MM.1S (cell line): Measurements from ENCODE around the gene POU1F1.

Experiments
- DNase-seq: peaks from one replicate; pipeline ENCODE4 v3.0.0-alpha.2; 2015
- H2AFZ ChIP-seq: fragments of 300-600 bp; sonication (generic); 2 replicates; pipeline ENCODE4 v1.6.0; 2016; ENCODE audit warnings: antibody characterized with exemption, low read length
- H3F3A ChIP-seq: fragments of 300-600 bp; sonication (generic); 2 replicates; pipeline ENCODE4 v1.6.1; 2016; ENCODE audit warnings: mild to moderate bottlenecking, antibody characterized with exemption, low read length, moderate library complexity, mixed read lengths; ENCODE audit not compliant: insufficient read depth
- H3K27ac ChIP-seq: fragments of 300-600 bp; sonication (generic); 2 replicates; pipeline ENCODE4 v1.5.1; 2016; ENCODE audit warnings: mild to moderate bottlenecking, low read length
- H3K27me3 ChIP-seq: fragments of 300-600 bp; sonication (generic); replicated peaks from 2 replicates; pipeline ENCODE4 v1.6.0; 2016; ENCODE audit warnings: low read length; ENCODE audit not compliant: insufficient read depth
- H3K36me3 ChIP-seq: fragments of 300-600 bp; sonication (generic); replicated peaks from 2 replicates; pipeline ENCODE4 v1.6.1; 2016; ENCODE audit warnings: mild to moderate bottlenecking, low read length, mixed read lengths; ENCODE audit not compliant: insufficient read depth
- H3K4me1 ChIP-seq: fragments of 300-600 bp; sonication (generic); 2 replicates; pipeline ENCODE4 v1.6.1; 2016; ENCODE audit warnings: low read length, mixed read lengths
- H3K4me2 ChIP-seq: fragments of 300-600 bp; sonication (generic); 2 replicates; pipeline ENCODE4 v1.6.0; 2016; ENCODE audit warnings: low read depth, low read length
- H3K4me3 ChIP-seq: fragments of 300-600 bp; sonication (generic); 2 replicates; pipeline ENCODE4 v1.5.1; 2016; ENCODE audit warnings: low read length, mixed read lengths
- H3K79me2 ChIP-seq: fragments of 300-600 bp; sonication (generic); 2 replicates; pipeline ENCODE4 v1.6.1; 2016; ENCODE audit warnings: mixed run types, low read length, mixed read lengths
- H3K9ac ChIP-seq: fragments of 300-600 bp; sonication (generic); 2 replicates; pipeline ENCODE4 v1.6.1; 2016; ENCODE audit warnings: low read length, mixed read lengths
- H3K9me2 ChIP-seq: fragments of 300-600 bp; sonication (generic); replicated peaks from 2 replicates; pipeline ENCODE4 v1.6.1; 2016; ENCODE audit warnings: mild to moderate bottlenecking, low read length, mixed read lengths; ENCODE audit not compliant: insufficient read depth
- H3K9me3 ChIP-seq: fragments of 300-600 bp; sonication (generic); replicated peaks from 2 replicates; pipeline ENCODE4 v1.6.1; 2016; ENCODE audit warnings: mild to moderate bottlenecking, low read length, mixed read lengths; ENCODE audit not compliant: insufficient read depth
- H4K20me1 ChIP-seq: fragments of 300-600 bp; sonication (generic); 2 replicates; pipeline ENCODE4 v1.6.1; 2016; ENCODE audit warnings: mild to moderate bottlenecking, low read length, moderate library complexity, mixed read lengths; ENCODE audit not compliant: insufficient read depth
- EZH2 ChIP-seq: fragments of 300-600 bp; sonication (generic); optimal IDR thresholded peaks from 2 replicates; pipeline ENCODE3; 2017; ENCODE audit warnings: low read depth, mild to moderate bottlenecking, antibody characterized with exemption, low read length, mixed read lengths
- EZH2phosphoT487 ChIP-seq: fragments of 300-600 bp; sonication (generic); IDR thresholded peaks from 2 replicates; pipeline ENCODE4 v1.6.1; 2018; ENCODE audit warnings: antibody characterized with exemption, low read length
- TF ChIP-seq, protein P1 (sequence below): fragments of 300-600 bp; sonication (generic); IDR thresholded peaks from 2 replicates; pipeline ENCODE4 v1.5.1; 2016; ENCODE audit warnings: antibody characterized with exemption, low read length, mixed read lengths

Gene POU1F1

DNA sequence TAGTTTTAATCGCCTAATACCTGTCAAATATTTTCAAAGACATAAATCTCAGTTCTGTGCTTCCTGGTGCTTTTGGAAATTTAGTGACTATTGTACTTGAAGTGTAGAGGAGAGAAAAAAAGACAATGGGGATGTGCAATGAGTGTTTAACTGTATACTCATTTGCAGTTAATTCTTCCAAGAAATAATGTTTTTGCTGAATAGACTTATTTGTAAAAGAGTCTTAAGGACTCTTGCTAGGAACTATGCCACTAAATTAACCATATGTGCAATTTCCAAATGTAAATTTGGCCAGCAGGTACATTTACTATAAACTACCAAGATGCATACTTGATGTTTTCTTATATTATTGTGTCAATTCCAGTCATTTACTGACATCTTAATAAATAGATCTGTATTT is 47.3 kb downstream of the POU1F1 start:
- Histone ChIP-seq H3K4me2 (peak overlapping the region; percentile 85; the same call in 1 of the 2 replicates), H3K27me3 (no peaks in the 10 kb centered on the region)
- no peak for TF ChIP-seq EZH2phosphoT487
- no peak for TF ChIP-seq EZH2
- TF ChIP-seq, protein P1, sequence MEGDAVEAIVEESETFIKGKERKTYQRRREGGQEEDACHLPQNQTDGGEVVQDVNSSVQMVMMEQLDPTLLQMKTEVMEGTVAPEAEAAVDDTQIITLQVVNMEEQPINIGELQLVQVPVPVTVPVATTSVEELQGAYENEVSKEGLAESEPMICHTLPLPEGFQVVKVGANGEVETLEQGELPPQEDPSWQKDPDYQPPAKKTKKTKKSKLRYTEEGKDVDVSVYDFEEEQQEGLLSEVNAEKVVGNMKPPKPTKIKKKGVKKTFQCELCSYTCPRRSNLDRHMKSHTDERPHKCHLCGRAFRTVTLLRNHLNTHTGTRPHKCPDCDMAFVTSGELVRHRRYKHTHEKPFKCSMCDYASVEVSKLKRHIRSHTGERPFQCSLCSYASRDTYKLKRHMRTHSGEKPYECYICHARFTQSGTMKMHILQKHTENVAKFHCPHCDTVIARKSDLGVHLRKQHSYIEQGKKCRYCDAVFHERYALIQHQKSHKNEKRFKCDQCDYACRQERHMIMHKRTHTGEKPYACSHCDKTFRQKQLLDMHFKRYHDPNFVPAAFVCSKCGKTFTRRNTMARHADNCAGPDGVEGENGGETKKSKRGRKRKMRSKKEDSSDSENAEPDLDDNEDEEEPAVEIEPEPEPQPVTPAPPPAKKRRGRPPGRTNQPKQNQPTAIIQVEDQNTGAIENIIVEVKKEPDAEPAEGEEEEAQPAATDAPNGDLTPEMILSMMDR = no peak

DNA sequence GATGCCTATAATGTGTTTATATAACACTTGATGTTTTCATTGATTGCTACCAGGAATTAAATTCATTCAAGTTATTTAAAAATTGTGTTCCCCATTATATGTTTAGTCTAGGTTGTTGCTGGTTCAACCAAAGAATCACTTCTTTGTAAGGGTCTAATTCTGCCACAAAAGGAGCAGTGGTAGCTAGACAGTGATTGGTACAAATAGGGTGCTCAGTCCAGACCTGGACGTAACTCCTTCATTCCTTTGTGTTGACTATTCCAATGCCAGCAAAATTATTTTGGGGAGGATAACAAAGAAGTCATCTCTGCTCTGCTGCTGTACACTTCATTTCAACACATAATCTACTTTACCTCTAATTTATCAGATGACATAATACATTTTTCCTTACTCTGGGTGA is 48.1 kb downstream of the POU1F1 start:
- Histone ChIP-seq H3K27me3 (no peaks in the 10 kb centered on the region), H3K9me2 (no peaks in the 10 kb centered on the region), H3K4me1 (peaks cover 9% of the 10 kb centered on the region), H3K79me2 (peaks cover 61% of the 10 kb centered on the region), H3F3A (no peaks in the 10 kb centered on the region), H3K27ac (no peak overlapping the region), H3K36me3 (no peaks in the 10 kb centered on the region), H3K9me3 (no peaks in the 10 kb centered on the region; the same call in 1 of the 2 replicates), H4K20me1 (no peaks in the 10 kb centered on the region), H3K9ac (no peak overlapping the region), H3K4me3 (peak overlapping the region; percentile 98), H3K4me2 (peak overlapping the region; percentile 85), H2AFZ (no peak overlapping the region)
- TF ChIP-seq EZH2phosphoT487 = no peak
- no peak for TF ChIP-seq EZH2
- TF ChIP-seq, protein P1 = no peak
- no peak for DNase-seq

More for the DNA sequence above, 47.3 kb downstream of the POU1F1 start:
- no peaks in the 10 kb centered on the region for H3K36me3 ChIP-seq
- H3K79me2 ChIP-seq = peaks cover 69% of the 10 kb centered on the region
- no peak overlapping the region for H3K27ac ChIP-seq
- H3K4me1 ChIP-seq = peaks cover 9% of the 10 kb centered on the region
- H3F3A ChIP-seq = no peaks in the 10 kb centered on the region
- no peak overlapping the region for H3K9ac ChIP-seq
- no peaks in the 10 kb centered on the region for H4K20me1 ChIP-seq
- H3K9me2 ChIP-seq = no peaks in the 10 kb centered on the region
- DNase-seq = no peak
- no peak overlapping the region for H3K4me3 ChIP-seq
- no peak overlapping the region for H2AFZ ChIP-seq
- no peaks in the 10 kb centered on the region for H3K9me3 ChIP-seq

DNA sequence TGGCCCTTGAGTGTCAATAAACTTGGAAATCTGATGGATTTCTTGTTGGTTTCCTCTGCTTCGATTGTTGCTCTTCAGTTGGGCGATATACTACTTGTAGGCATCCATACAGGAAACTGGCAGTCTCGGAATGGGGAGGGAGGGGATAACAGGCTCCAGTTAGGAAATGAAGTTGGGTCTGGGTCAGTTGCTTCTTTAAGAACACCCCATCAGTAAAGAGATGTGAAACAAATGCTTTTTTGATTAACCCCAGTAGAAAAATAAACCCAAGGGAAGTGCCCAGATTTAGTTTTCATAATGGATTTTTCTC is 48.6 kb downstream of the POU1F1 start:
- Histone ChIP-seq H3K4me2 (peak overlapping the region; percentile 85), H3K9me2 (no peaks in the 10 kb centered on the region), H3F3A (no peaks in the 10 kb centered on the region), H3K9ac (peak overlapping the region; percentile 96), H3K4me1 (peaks cover 9% of the 10 kb centered on the region), H4K20me1 (no peaks in the 10 kb centered on the region), H3K4me3 (peak overlapping the region; percentile 98), H3K27me3 (no peaks in the 10 kb centered on the region), H3K36me3 (no peaks in the 10 kb centered on the region), H3K79me2 (peaks cover 56% of the 10 kb centered on the region), H3K9me3 (no peaks in the 10 kb centered on the region; the same call in 1 of the 2 replicates), H3K27ac (peak overlapping the region; percentile 77; the same call in 1 of the 2 replicates), H2AFZ (peak overlapping the region; percentile 99)
- no peak for DNase-seq
- TF ChIP-seq, protein P1 = no peak
- TF ChIP-seq EZH2phosphoT487 (no peak), EZH2 (no peak)
